CD14-positive monocyte (primary cell): Measurements from ENCODE around the gene SEZ6L2. TPM values are rescaled to one million over a fixed set of nuclear protein-coding genes. Genes with fewer than 3 reads are reported as not detected.

Source experiments
- DNase-seq, 3 donors: peaks; one replicate each; pipeline ENCODE4 v3.0.0-alpha.2; 2011 to 2022
- H2AFZ ChIP-seq: 2 replicates; pipeline ENCODE4 v1.6.0; 2012; ENCODE audit warnings: mild to moderate bottlenecking, low read depth, low read length, inconsistent platforms; ENCODE audit not compliant: insufficient read depth, poor library complexity, severe bottlenecking
- H3K27ac ChIP-seq, 2 donors: 1 replicate in 1 of 2; 2 replicates in 1 of 2; pipeline ENCODE4 v1.5.1; 2012 to 2013; ENCODE audit warnings: low read length in 2 of 2, control low read depth in 1 of 2, inconsistent platforms in 1 of 2, low read depth in 1 of 2, mild to moderate bottlenecking in 1 of 2
- H3K27me3 ChIP-seq, 2 donors: one replicate each; pipeline versions ENCODE4 v1.6.0 to v1.6.1; 2011 to 2013; ENCODE audit warnings: low read length in 2 of 2; ENCODE audit not compliant: control insufficient read depth in 2 of 2, insufficient read depth in 2 of 2
- H3K36me3 ChIP-seq, 2 donors: replicated peaks in 1 of 2; 1 replicate in 1 of 2; 2 replicates in 1 of 2; pipeline versions ENCODE4 v1.5.1 to v1.6.1; 2012 to 2013; ENCODE audit warnings: low read length in 2 of 2, control low read depth in 1 of 2, inconsistent platforms in 1 of 2, mild to moderate bottlenecking in 1 of 2; ENCODE audit not compliant: insufficient read depth in 2 of 2, control insufficient read depth in 1 of 2
- H3K4me1 ChIP-seq, 2 donors: 1 replicate in 1 of 2; 2 replicates in 1 of 2; pipeline versions ENCODE4 v1.5.1 to v1.6.1; 2012 to 2013; ENCODE audit warnings: low read length in 2 of 2, control low read depth in 1 of 2, inconsistent platforms in 1 of 2, mild to moderate bottlenecking in 1 of 2, moderate library complexity in 1 of 2; ENCODE audit not compliant: insufficient read depth in 2 of 2, control insufficient read depth in 1 of 2
- H3K4me2 ChIP-seq: replicated peaks from 2 replicates; pipeline ENCODE3; 2012; ENCODE audit warnings: low read length, moderate library complexity, mild to moderate bottlenecking; ENCODE audit not compliant: poor library complexity, severe bottlenecking; ENCODE audit errors: extremely low read depth
- H3K4me3 ChIP-seq, 3 experiments: fragments of 200-600 bp in 1 of 3; sonication (generic) in 1 of 3; replicated peaks in 1 of 3; 1 replicate in 2 of 3; 2 replicates in 1 of 3; pipeline ENCODE4 v1.5.1; 2011 to 2013; ENCODE audit warnings: low read length in 3 of 3, mild to moderate bottlenecking in 3 of 3, control low read depth in 2 of 3, low read depth in 2 of 3, inconsistent platforms in 1 of 3, moderate library complexity in 1 of 3
- H3K79me2 ChIP-seq: 2 replicates; pipeline ENCODE4 v1.6.0; 2012; ENCODE audit warnings: mild to moderate bottlenecking, control low read depth, inconsistent platforms, low read length, moderate library complexity; ENCODE audit not compliant: insufficient read depth
- H3K9ac ChIP-seq: 2 replicates; pipeline ENCODE4 v1.6.0; 2017; ENCODE audit warnings: low read length, mild to moderate bottlenecking; ENCODE audit not compliant: insufficient read depth, poor library complexity, severe bottlenecking
- H3K9me3 ChIP-seq, 2 donors: replicated peaks in 1 of 2; 1 replicate in 1 of 2; 2 replicates in 1 of 2; pipeline versions ENCODE4 v1.5.1 to v1.6.1; 2012 to 2013; ENCODE audit warnings: low read length in 2 of 2, control low read depth in 1 of 2; ENCODE audit not compliant: control insufficient read depth in 1 of 2, insufficient read depth in 1 of 2
- H4K20me1 ChIP-seq: 2 replicates; pipeline ENCODE4 v1.6.0; 2012; ENCODE audit warnings: mild to moderate bottlenecking, low read length, control low read depth, moderate library complexity; ENCODE audit not compliant: insufficient read depth
- H3K27ac Mint-ChIP-seq, 7 donors: one replicate each; pipeline ENCODE4 v1.8.0; 2020; ENCODE audit warnings: mild to moderate bottlenecking in 7 of 7, mixed read lengths in 7 of 7, moderate library complexity in 6 of 7, inconsistent platforms in 2 of 7
- H3K27me3 Mint-ChIP-seq, 3 donors: one replicate each; pipeline ENCODE4 v1.8.0; 2021 to 2022; ENCODE audit warnings: low read depth in 3 of 3, mild to moderate bottlenecking in 3 of 3, mixed read lengths in 3 of 3, moderate library complexity in 3 of 3, inconsistent platforms in 1 of 3
- H3K36me3 Mint-ChIP-seq, 2 donors: one replicate each; pipeline ENCODE4 v1.8.0; 2020; ENCODE audit warnings: mixed read lengths in 2 of 2, inconsistent platforms in 1 of 2, mild to moderate bottlenecking in 1 of 2
- H3K4me1 Mint-ChIP-seq: one replicate; pipeline ENCODE4 v1.8.0; 2020; ENCODE audit warnings: mild to moderate bottlenecking, mixed read lengths
- H3K4me3 Mint-ChIP-seq, 2 donors: one replicate each; pipeline ENCODE4 v1.8.0; 2020; ENCODE audit warnings: mild to moderate bottlenecking in 2 of 2, mixed read lengths in 2 of 2, moderate library complexity in 1 of 2
- H3K9me3 Mint-ChIP-seq, 7 donors: one replicate each; pipeline ENCODE4 v1.8.0; 2020 to 2022; ENCODE audit warnings: mixed read lengths in 7 of 7, mild to moderate bottlenecking in 6 of 7, moderate library complexity in 6 of 7, inconsistent platforms in 2 of 7
- CTCF ChIP-seq: fragments of 200-600 bp; IDR thresholded peaks from one replicate; pipeline ENCODE4 v1.8.0; 2022; ENCODE audit warnings: antibody characterized with exemption, mild to moderate bottlenecking
- WGBS: methylation state at CpG from one replicate; pipeline ENCODE4 v1.1.5; 2013; ENCODE audit warnings: missing lambda C conversion rate; ENCODE audit not compliant: insufficient coverage; 5-methylcytosine and 5-hydroxymethylcytosine counted together
- intact Hi-C, 2 donors: fragments of 100-400 bp; cut with micrococcal nuclease; formaldehyde crosslinking; loops; one replicate each; pipeline versions ENCODE4 v1.15.0 to v1.15.1; 2023
- polyA plus RNA-seq, 3 donors: library from polyadenylated mRNA; depleted of rRNA in 1 of 3; unstranded in 2 of 3; stranded (reverse) in 1 of 3; fragments of 300-500 nt in 2 of 3; fragments of >200 nt in 1 of 3; fragmentation: Illumina TruSeq in 2 of 3; gene quantifications; 1 replicate in 2 of 3; 2 replicates in 1 of 3; pipeline ENCODE4 v1.2.3, GENCODE V29; 2012 to 2021

SEZ6L2 gene
- polyA plus RNA-seq, 3 donors = not detected

DNA sequence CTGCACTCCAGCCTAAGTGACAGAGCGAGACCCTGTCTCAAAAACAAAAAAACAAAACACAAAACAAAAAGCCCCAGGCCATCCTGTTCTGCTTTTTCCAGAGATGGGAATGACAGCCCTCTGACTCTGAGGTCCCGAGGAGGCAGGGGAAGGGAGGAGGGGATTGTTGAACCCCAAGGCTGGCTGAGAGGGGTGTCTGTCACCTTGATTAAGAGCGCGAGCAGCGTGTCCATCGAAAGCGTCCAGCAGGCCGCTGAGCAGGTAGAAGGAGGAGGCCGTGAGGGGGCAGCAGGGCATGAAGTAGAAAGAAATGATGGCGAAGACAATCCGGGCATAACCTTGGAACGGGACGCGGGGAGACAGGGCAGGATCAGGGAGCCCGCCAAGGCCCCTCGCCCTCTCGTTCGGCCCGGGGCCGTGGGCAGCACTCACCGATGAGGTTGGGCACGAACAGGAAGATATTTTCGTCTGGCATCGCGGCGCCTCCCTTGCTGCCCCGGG, 36.9 kb downstream of the SEZ6L2 start:
- Histone ChIP-seq H3K4me1 (peaks cover 13 to 24% of the 10 kb centered on the region in 2 donors), H3K4me2 (peak overlapping the region; percentile 83), H3K4me3 (peak overlapping the region; percentile 66 to 98 (median 75)), H3K9ac (peak overlapping the region; percentile 89), H3K27me3 (no peaks in the 10 kb centered on the region), H2AFZ (peak overlapping the region; percentile 94), H3K27ac (peak overlapping the region in 1 of 2 donors; percentile 100), H3K79me2 (peaks cover 23% of the 10 kb centered on the region), H4K20me1 (peaks cover 23% of the 10 kb centered on the region), H3K9me3 (no peaks in the 10 kb centered on the region), H3K36me3 (peaks cover 30 to 34% of the 10 kb centered on the region in 2 donors)
- intact Hi-C loops = loop anchor here (2.0 to 10.0 kb wide), 5 partner anchors 40 to 112 kb away; partner anchors contain the start of genes KCTD13 (in 1 of the 2), MVP (in 1 of the 2), PAGR1 (in 1 of the 2) and TAOK2 (in 1 of the 2)
- peak overlapping the region; percentile 94 to 98 for H3K4me3 Mint-ChIP-seq
- TF ChIP-seq CTCF = no peak
- peaks cover 0 to 2% (median 0%) of the 10 kb centered on the region in 7 donors for H3K9me3 Mint-ChIP-seq
- H3K4me1 Mint-ChIP-seq = peaks cover 23% of the 10 kb centered on the region
- peak overlapping the region; percentile 78 to 99 (median 87) for H3K27ac Mint-ChIP-seq
- DNase-seq = no peak
- peaks cover 31 to 40% of the 10 kb centered on the region in 2 donors for H3K36me3 Mint-ChIP-seq
- peaks cover 0 to 11% (median 0%) of the 10 kb centered on the region in 3 donors for H3K27me3 Mint-ChIP-seq
- WGBS = 0% methylated on average over 26 of the region's 27 CpGs

- WGBS = 98% methylated on average over 5 of the region's 9 CpGs
- no peak overlapping the region for H3K27ac Mint-ChIP-seq
- H3K27me3 ChIP-seq = no peaks in the 10 kb centered on the region
- peaks cover 30 to 34% of the 10 kb centered on the region in 2 donors for H3K36me3 ChIP-seq
- H3K27me3 Mint-ChIP-seq = peaks cover 0 to 3% (median 2%) of the 10 kb centered on the region in 3 donors
- H3K9me3 ChIP-seq = no peaks in the 10 kb centered on the region
- H3K4me3 Mint-ChIP-seq = no peak overlapping the region
- peaks cover 33 to 40% of the 10 kb centered on the region in 2 donors for H3K36me3 Mint-ChIP-seq
- H4K20me1 ChIP-seq = peaks cover 23% of the 10 kb centered on the region
- peaks cover 23% of the 10 kb centered on the region for H3K4me1 Mint-ChIP-seq
- peaks cover 23% of the 10 kb centered on the region for H3K79me2 ChIP-seq
- no peak overlapping the region for H2AFZ ChIP-seq
- H3K4me1 ChIP-seq = peaks cover 13 to 24% of the 10 kb centered on the region in 2 donors
- no peak overlapping the region for H3K4me3 ChIP-seq
- no peak overlapping the region for H3K9ac ChIP-seq
- no peak overlapping the region for H3K27ac ChIP-seq
- intact Hi-C loops = loop anchor here (5.0 to 10.0 kb wide), 4 partner anchors 38 to 115 kb away; partner anchors contain the start of genes KCTD13 (in 1 of the 2), MVP (in 1 of the 2), PAGR1 (in 1 of the 2) and TAOK2 (in 1 of the 2)
- peaks cover 0 to 2% (median 0%) of the 10 kb centered on the region in 7 donors for H3K9me3 Mint-ChIP-seq
- DNase-seq = no peak
- TF ChIP-seq CTCF = no peak
- no peak overlapping the region for H3K4me2 ChIP-seq
Observed at GRCh38 chr16:29860218-29860617, 39.1 kb downstream of the SEZ6L2 start.
